Tibial nerve (tissue), 3 donors: Measurements from ENCODE around the gene MEAF6.

Experiments used
- CTCF ChIP-seq, 5 experiments: fragments of 200-600 bp in 3 of 5; fragments of 450-650 bp in 2 of 5; sonication (generic) in 3 of 5; IDR thresholded peaks; one replicate each; pipeline ENCODE4 v1.5.1; 2016 to 2019; ENCODE audit warnings: antibody characterized with exemption in 5 of 5, mild to moderate bottlenecking in 3 of 5, moderate library complexity in 2 of 5
- POLR2A ChIP-seq, 2 donors: fragments of 450-650 bp; IDR thresholded peaks; one replicate each; pipeline ENCODE4 v1.6.1; 2017; ENCODE audit warnings: antibody characterized with exemption in 2 of 2, mild to moderate bottlenecking in 2 of 2, moderate library complexity in 2 of 2

GRCh38 chr1:37476460-37477197, 37.9 kb downstream of the MEAF6 start:
- TF ChIP-seq CTCF (IDR thresholded peaks at IDR 0.05) (no peak), POLR2A (IDR thresholded peaks at IDR 0.05) (no peak)
